Measurements from ENCODE around the gene ATXN1.
"Not testable (repeated sequence)": the region's sequence is repeated elsewhere in the genome, so short reads cannot be mapped to it uniquely, and the experiment has no call there.

Gene ATXN1

GRCh38 chr6:16472349-16473069 lies 288.8 kb downstream of the ATXN1 start:
- Mint-ChIP-seq H3K4me3 (peak overlapping the region; percentile 30 to 70), H3K27me3 (no peaks in the 10 kb centered on the region)
- ATAC-seq, result no peak

GRCh38 chr6:16471910-16472297 lies 289.4 kb downstream of the ATXN1 start:
- ATAC-seq (no peak), DNase-seq (no peak)
- no peaks in the 10 kb centered on the region for H3K9me3 Mint-ChIP-seq
- no peak overlapping the region for H3K27ac Mint-ChIP-seq
- peak overlapping the region; percentile 13 to 56 for H3K4me3 Mint-ChIP-seq
- H3K27me3 Mint-ChIP-seq, result no peaks in the 10 kb centered on the region
- H3K4me1 Mint-ChIP-seq, result peaks cover 88% of the 10 kb centered on the region

More at GRCh38 chr6:16472349-16473069, 288.8 kb downstream of the ATXN1 start:
- DNase-seq, result no peak
- Mint-ChIP-seq H3K27ac (peak overlapping the region in 1 of 2 donors; percentile 5), H3K4me1 (peaks cover 89% of the 10 kb centered on the region), H3K9me3 (no peaks in the 10 kb centered on the region)

GRCh38 chr6:16471222-16471909 lies 289.9 kb downstream of the ATXN1 start:
- Mint-ChIP-seq H3K27ac (peak overlapping the region; percentile 0 to 81), H3K27me3 (no peaks in the 10 kb centered on the region), H3K4me1 (peaks cover 86% of the 10 kb centered on the region), H3K9me3 (no peaks in the 10 kb centered on the region), H3K4me3 (peak overlapping the region; percentile 44 to 56)
- ATAC-seq, result peak; percentile 41
- no peak for DNase-seq

DNA sequence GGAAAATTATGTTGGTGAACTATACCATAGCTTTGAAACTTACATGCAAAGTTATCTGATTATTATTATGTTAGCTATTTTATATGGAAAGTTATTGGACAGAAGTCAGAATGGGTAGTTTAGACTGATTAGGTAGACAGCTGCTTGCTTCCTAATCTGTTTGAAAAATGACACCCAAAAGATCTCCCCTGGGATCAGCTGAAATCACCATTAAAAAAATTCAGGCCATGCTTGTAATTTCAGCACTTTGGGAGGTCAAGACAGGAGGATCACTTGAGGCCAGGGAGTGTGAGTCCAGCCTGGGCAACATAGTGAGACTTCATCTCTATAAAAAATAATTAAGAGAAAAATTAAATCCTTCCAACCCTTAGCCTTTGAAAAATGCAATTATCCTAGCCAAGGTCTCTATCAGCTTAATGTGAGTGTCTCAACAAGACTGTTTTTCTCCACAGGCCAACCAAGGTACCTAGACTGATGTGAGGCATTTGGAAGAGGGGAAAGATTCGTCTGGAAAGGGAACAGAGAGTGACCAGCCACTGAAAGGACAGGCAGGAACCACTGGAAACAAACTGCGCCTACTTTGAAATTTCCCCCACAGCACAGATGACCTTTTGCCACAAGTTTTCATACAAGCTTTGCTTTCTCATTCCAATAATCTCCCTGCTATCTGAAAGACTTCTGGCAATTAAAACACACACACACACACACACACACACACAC lies 290.6 kb downstream of the ATXN1 start:
- H3K4me3 Mint-ChIP-seq, result peak overlapping the region; percentile 44 to 56
- DNase-seq (no peak), ATAC-seq (no peak)
- no peaks in the 10 kb centered on the region for H3K9me3 Mint-ChIP-seq
- H3K27me3 Mint-ChIP-seq, result no peaks in the 10 kb centered on the region
- H3K27ac Mint-ChIP-seq, result peak overlapping the region in 1 of 2 donors; percentile 50
- H3K4me1 Mint-ChIP-seq, result peaks cover 83% of the 10 kb centered on the region

- Mint-ChIP-seq H3K27me3 (no peaks in the 10 kb centered on the region), H3K27ac (no peak overlapping the region), H3K4me1 (peaks cover 73% of the 10 kb centered on the region), H3K9me3 (peaks cover 0 to under 1% of the 10 kb centered on the region in 2 donors), H3K4me3 (no peak overlapping the region)
- ATAC-seq (no peak), DNase-seq (no peak)
Measured at GRCh38 chr6:16468991-16469615, 292.2 kb downstream of the ATXN1 start.

GRCh38 chr6:16466800-16467553 lies 294.3 kb downstream of the ATXN1 start:
- peak; percentile 51 for ATAC-seq
- no peak overlapping the region for H3K27ac Mint-ChIP-seq
- no peak for DNase-seq
- H3K4me3 Mint-ChIP-seq, result no peak overlapping the region
- H3K9me3 Mint-ChIP-seq, result peaks cover 14 to 22% of the 10 kb centered on the region in 2 donors
- peaks cover 57% of the 10 kb centered on the region for H3K4me1 Mint-ChIP-seq
- no peaks in the 10 kb centered on the region for H3K27me3 Mint-ChIP-seq

DNA sequence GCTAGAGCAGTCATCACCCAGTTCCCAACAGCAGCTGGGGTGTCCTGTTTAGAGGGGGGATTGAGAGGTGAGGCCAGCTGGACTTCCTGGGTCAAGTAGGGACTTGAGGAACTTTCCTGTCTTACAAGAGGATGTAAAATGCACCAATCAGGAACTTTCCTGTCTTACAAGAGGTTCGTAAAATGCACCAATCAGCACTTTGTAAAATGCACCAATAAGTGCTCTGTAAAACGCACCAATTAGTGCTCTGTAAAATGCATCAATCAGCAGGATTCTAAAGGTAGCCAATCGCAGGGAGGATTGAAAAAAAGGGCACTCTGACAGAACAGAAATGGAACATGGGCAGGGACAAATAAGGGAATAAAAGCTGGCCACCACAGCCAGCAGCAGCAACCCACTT lies 297.2 kb downstream of the ATXN1 start:
- H3K4me3 Mint-ChIP-seq, result no peak overlapping the region
- ATAC-seq, result no peak
- peak overlapping the region in 1 of 2 donors; percentile 44 for H3K27ac Mint-ChIP-seq
- no peak for DNase-seq
- peaks cover 36% of the 10 kb centered on the region for H3K4me1 Mint-ChIP-seq
- H3K9me3 Mint-ChIP-seq, result peaks cover 14 to 25% of the 10 kb centered on the region in 2 donors
- no peaks in the 10 kb centered on the region for H3K27me3 Mint-ChIP-seq

DNA sequence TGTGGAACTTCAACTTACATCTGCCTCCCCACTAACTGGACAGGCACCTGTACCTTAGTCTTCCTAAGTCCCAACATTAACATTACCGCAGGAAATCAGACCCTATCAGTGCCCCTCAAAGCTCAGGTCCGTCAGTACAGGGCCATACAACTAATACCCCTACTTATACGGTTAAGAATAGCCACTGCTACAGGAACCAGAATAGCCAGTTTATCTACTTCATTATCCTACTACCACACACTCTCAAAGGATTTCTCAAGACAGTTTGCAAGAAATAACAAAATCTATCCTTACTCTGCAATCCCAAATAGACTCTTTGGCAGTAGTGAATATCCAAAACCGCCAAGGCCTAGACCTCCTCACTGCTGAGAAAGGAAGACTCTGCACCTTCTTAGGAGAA lies 298.0 kb downstream of the ATXN1 start:
- ATAC-seq, H3K4me3 Mint-ChIP-seq, DNase-seq, H3K27ac Mint-ChIP-seq, H3K27me3 Mint-ChIP-seq: not testable (repeated sequence)
- Mint-ChIP-seq H3K4me1 (peaks cover 28% of the 10 kb centered on the region), H3K9me3 (peaks cover 14 to 25% of the 10 kb centered on the region in 2 donors)

DNA sequence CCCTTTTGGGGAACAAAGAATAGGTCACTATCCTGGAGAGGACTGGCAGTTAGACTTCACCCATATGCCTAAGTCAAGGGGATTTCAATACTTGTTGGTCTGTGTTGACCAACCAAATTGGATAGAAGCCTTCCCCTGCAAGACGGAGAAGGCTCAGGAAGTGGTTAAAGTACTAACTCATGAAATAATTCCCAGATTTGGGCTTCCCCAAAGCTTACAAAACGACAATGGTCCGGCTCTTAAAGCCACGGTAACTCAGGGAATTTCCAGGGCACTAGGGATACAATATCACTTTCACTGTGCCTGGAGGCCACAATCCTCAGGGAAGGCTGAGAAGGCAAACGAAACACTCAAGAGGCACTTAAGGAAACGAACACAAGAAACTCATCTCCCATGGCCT lies 299.8 kb downstream of the ATXN1 start:
- Mint-ChIP-seq H3K9me3 (peaks cover 14 to 33% of the 10 kb centered on the region in 2 donors), H3K4me1 (peaks cover 24% of the 10 kb centered on the region), H3K27me3 (no peaks in the 10 kb centered on the region), H3K27ac (no peak overlapping the region), H3K4me3 (no peak overlapping the region)
- ATAC-seq, result no peak
- no peak for DNase-seq

DNA sequence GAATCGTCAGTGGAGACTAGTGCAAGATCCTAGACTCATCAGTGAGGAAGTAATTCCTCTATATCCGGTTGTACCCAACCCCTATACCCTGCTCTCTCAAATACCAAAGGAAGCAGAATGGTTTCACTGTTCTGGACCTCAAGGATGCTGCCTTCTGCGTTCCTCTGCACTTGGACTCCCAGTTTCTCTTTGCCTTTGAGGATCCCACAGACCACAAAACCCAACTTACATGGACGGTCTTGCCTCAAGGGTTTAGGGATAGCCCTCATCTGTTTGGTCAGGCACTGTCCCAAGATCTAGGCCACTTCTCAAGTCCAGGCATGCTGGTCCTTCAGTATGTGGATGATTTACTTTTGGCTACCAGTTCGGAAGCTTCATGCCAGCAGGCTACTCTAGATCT lies 301.8 kb downstream of the ATXN1 start:
- ATAC-seq, DNase-seq, H3K27me3 Mint-ChIP-seq, H3K27ac Mint-ChIP-seq, H3K4me3 Mint-ChIP-seq: not testable (repeated sequence)
- Mint-ChIP-seq H3K4me1 (peaks cover 23% of the 10 kb centered on the region), H3K9me3 (peaks cover 14 to 44% of the 10 kb centered on the region in 2 donors)

DNA sequence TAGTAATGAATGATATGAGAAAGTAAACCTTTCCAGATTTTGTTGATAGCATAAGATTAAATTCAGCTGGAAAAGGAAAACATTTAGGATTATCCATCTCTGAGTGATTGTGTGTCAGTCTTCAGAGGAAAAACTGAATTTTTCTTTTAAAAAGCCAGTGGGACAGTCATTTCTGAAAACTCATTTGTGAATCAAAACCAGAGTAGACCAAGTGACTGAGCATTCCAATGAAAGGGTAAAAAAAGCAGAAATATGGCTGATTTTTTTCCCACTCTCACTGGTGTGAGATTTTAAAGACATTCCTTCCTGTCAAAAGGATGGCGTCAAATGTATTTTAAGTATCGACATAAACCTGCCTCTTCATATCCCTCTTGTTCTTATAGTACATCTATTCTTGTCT lies 308.9 kb downstream of the ATXN1 start:
- H3K4me1 Mint-ChIP-seq, result peaks cover 16% of the 10 kb centered on the region
- no peak for ATAC-seq
- H3K9me3 Mint-ChIP-seq, result peaks cover 0 to 20% of the 10 kb centered on the region in 2 donors

DNA sequence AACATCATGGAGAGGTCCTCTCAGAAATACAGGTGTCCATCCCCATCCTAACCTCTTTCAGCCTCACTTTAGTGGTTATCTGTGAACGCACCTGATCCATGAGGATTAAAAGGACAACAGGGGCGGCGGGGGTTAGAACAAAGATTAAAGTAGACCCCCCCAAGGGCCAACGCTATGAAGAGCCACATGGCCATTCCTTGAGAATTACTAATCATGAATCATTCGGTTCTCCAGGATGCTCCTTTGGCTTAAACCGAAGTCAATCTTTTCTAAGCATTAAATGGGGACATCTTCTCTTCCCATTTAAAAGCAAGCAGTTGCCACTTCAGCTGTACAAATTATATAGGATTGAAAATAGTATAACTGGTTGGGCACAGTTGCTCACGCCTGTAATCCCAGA lies 310.4 kb downstream of the ATXN1 start:
- H3K4me3 Mint-ChIP-seq, result no peak overlapping the region
- DNase-seq (no peak), ATAC-seq (no peak)
- H3K9me3 Mint-ChIP-seq, result peaks cover 0 to 5% of the 10 kb centered on the region in 2 donors
- no peak overlapping the region for H3K27ac Mint-ChIP-seq
- H3K4me1 Mint-ChIP-seq, result peaks cover 16% of the 10 kb centered on the region
- H3K27me3 Mint-ChIP-seq, result no peaks in the 10 kb centered on the region

More for the DNA sequence above, 308.9 kb downstream of the ATXN1 start:
- H3K27ac Mint-ChIP-seq, result no peak overlapping the region
- no peak for DNase-seq
- H3K27me3 Mint-ChIP-seq, result no peaks in the 10 kb centered on the region
- no peak overlapping the region for H3K4me3 Mint-ChIP-seq

GRCh38 chr6:16450285-16450684 lies 311.0 kb downstream of the ATXN1 start:
- ATAC-seq (no peak), DNase-seq (no peak)
- Mint-ChIP-seq H3K4me3 (no peak overlapping the region), H3K27me3 (no peaks in the 10 kb centered on the region), H3K9me3 (no peaks in the 10 kb centered on the region), H3K27ac (no peak overlapping the region), H3K4me1 (peaks cover 16% of the 10 kb centered on the region)

DNA sequence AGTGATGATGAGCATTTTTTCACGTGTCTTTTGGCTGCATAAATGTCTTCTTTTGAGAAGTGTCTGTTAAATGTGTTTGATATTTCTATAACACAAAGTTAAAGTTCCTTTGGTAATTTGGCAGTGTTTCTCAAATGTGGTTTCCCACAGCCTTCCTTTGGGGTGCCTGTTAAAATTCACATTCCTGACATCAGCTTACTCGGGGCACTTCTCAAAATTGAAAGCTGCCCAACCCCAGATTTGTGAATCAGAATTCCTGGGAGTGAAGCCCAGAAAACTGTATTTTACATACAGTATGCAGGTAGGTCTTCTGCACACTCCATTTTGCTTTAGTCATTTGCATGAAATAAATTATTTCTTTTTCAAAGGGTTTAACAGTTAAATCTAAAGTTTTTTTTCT lies 315.0 kb downstream of the ATXN1 start:
- no peak overlapping the region for H3K27ac Mint-ChIP-seq
- H3K27me3 Mint-ChIP-seq, result no peaks in the 10 kb centered on the region
- no peaks in the 10 kb centered on the region for H3K9me3 Mint-ChIP-seq
- no peak for ATAC-seq
- H3K4me3 Mint-ChIP-seq, result no peak overlapping the region
- no peak for DNase-seq
- H3K4me1 Mint-ChIP-seq, result peaks cover 13% of the 10 kb centered on the region

DNA sequence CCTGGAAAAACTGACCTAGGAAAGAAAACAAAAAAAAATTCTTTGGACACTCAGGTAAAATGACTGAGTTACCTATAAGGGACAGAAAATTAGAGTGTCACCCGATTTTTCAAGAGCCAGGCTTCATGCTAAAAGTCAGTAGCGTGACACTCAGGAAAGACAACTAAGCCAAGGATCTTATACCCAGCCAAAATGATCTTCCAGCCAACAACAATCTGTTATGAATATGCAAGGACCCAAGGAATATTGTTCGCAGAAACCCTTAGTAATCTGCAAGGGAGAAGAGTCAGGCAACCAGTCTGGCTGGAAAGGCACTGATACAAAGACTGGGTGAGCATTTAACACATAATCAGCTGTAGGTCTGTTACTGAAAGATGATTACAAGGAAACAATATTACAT lies 319.2 kb downstream of the ATXN1 start:
- DNase-seq, result no peak
- H3K27ac Mint-ChIP-seq, result no peak overlapping the region
- peaks cover 36% of the 10 kb centered on the region for H3K4me1 Mint-ChIP-seq
- no peak overlapping the region for H3K4me3 Mint-ChIP-seq
- H3K27me3 Mint-ChIP-seq, result no peaks in the 10 kb centered on the region
- no peak for ATAC-seq
- H3K9me3 Mint-ChIP-seq, result no peaks in the 10 kb centered on the region

Data from stimulated activated naive CD8-positive, alpha-beta T cell treated with anti-CD3 and anti-CD28 coated beads, Interleukin-15, amount 100 ng/mL, for 72 hours (primary cell).